Inflammatory macrophage treated with lipopolysaccharide for 4 hours (primary cell): ENCODE data around the gene ZNF579.
A peak's percentile ranks its signal among the peaks of the same experiment; 100 is the strongest.

Source experiments
- DNase-seq: peaks from one replicate; pipeline ENCODE4 v3.0.0-alpha.2; 2020

Gene ZNF579

GRCh38 chr19:55611300-55611982, 30.8 kb upstream of the ZNF579 start:
- no peak for DNase-seq

GRCh38 chr19:55609326-55609725, 28.7 kb upstream of the ZNF579 start:
- DNase-seq, result no peak

- no peak for DNase-seq
Observed at GRCh38 chr19:55606817-55607216, 26.2 kb upstream of the ZNF579 start.

- no peak for DNase-seq
Observed at GRCh38 chr19:55606471-55606787, 25.8 kb upstream of the ZNF579 start.

GRCh38 chr19:55605637-55606470, 25.2 kb upstream of the ZNF579 start, which contains the start of gene ZNF865:
Gene ZNF865 (plus strand): TSS chr19:55605647. CDS start chr19:55613619, 7,972 bp downstream.
- DNase-seq, result peak; percentile 77

GRCh38 chr19:55605207-55605636, 24.6 kb upstream of the ZNF579 start:
- DNase-seq, result peak; percentile 96

GRCh38 chr19:55603581-55604292, 23.1 kb upstream of the ZNF579 start:
- DNase-seq, result no peak

- DNase-seq, result no peak
Observed at GRCh38 chr19:55603115-55603514, 22.5 kb upstream of the ZNF579 start.

- DNase-seq, result no peak
Observed at GRCh38 chr19:55602104-55603001, 21.7 kb upstream of the ZNF579 start.

GRCh38 chr19:55601084-55601483, 20.4 kb upstream of the ZNF579 start:
- peak; percentile 25 for DNase-seq

GRCh38 chr19:55600662-55601028, 20.0 kb upstream of the ZNF579 start:
- DNase-seq, result no peak

- peak; percentile 82 for DNase-seq
Observed at GRCh38 chr19:55599842-55600661, 19.4 kb upstream of the ZNF579 start, which contains the start of gene ZNF524. Gene ZNF524 (plus strand): TSS chr19:55600288. CDS start chr19:55602113, 1,825 bp downstream.

- peak; percentile 99 for DNase-seq
Observed at GRCh38 chr19:55599468-55599841, 18.8 kb upstream of the ZNF579 start, which contains the start of gene FIZ1. Gene FIZ1 (minus strand): TSS chr19:55599517. CDS start chr19:55597865, 1,652 bp downstream.

- peak; percentile 95 for DNase-seq
Observed at GRCh38 chr19:55598719-55599467, 18.2 kb upstream of the ZNF579 start.

GRCh38 chr19:55598034-55598433, 17.4 kb upstream of the ZNF579 start:
- no peak for DNase-seq

- no peak for DNase-seq
Observed at GRCh38 chr19:55597501-55597921, 16.9 kb upstream of the ZNF579 start.

- no peak for DNase-seq
Observed at GRCh38 chr19:55596304-55596703, 15.7 kb upstream of the ZNF579 start.

GRCh38 chr19:55594996-55595545, 14.4 kb upstream of the ZNF579 start:
- DNase-seq, result no peak

GRCh38 chr19:55593096-55593772, 12.6 kb upstream of the ZNF579 start:
- no peak for DNase-seq
